IMR-90 (cell line): ENCODE measurements around the gene SLIT1. TPM values are rescaled to one million over a fixed set of nuclear protein-coding genes. Genes with fewer than 3 reads are reported as not detected.
A peak's percentile ranks its signal among the peaks of the same experiment; 100 is the strongest.

ENCODE experiments used
- ATAC-seq: fragments of 200-7000 bp; cut with Tn5 transposase; 2 replicates; pipeline ENCODE4 v1.9.1; 2020; ENCODE audit warnings: low read depth, mild to moderate bottlenecking, moderate library complexity
- BruUV-seq: library from RNA; stranded (reverse); fragments of 400-500 nt; replicated peaks from 2 replicates; lab custom pipeline; 2021; lab: Mats Ljungman, UMichigan
- CTCF ChIA-PET: fragments of 300-600 bp; formaldehyde crosslinking; extraction: SDS; loops from one replicate; lab custom pipeline; 2021; ENCODE audit warnings: antibody characterized with exemption; lab: Yijun Ruan, JAX
- POLR2A ChIA-PET: fragments of 300-600 bp; sonication (Branson Sonifier 250); formaldehyde crosslinking; loops from one replicate; lab custom pipeline; 2022; ENCODE audit warnings: antibody characterized with exemption; ENCODE audit not compliant: unreplicated experiment; lab: Charles Lee
- DNase-seq: peaks from one replicate; pipeline ENCODE4 v3.0.0; 2013
- H2AFZ ChIP-seq: replicated peaks from 2 replicates; pipeline ENCODE3; 2013; ENCODE audit warnings: low read length, mild to moderate bottlenecking; ENCODE audit not compliant: poor library complexity
- H2AK5ac ChIP-seq: 2 replicates; pipeline ENCODE4 v1.6.1; 2013; ENCODE audit warnings: low read depth, low read length, inconsistent platforms
- H2AK9ac ChIP-seq: replicated peaks from 2 replicates; pipeline ENCODE3; 2013; ENCODE audit warnings: mild to moderate bottlenecking, low read depth, low read length, moderate library complexity; ENCODE audit not compliant: poor library complexity
- H2BK120ac ChIP-seq: 2 replicates; pipeline ENCODE4 v1.6.1; 2013; ENCODE audit warnings: low read depth, low read length, inconsistent platforms
- H2BK15ac ChIP-seq: 3 replicates; pipeline ENCODE4 v1.6.1; 2013; ENCODE audit warnings: low read depth, low read length, inconsistent platforms
- H2BK20ac ChIP-seq: 2 replicates; pipeline ENCODE4 v1.6.1; 2013; ENCODE audit warnings: low read depth, mild to moderate bottlenecking, inconsistent platforms, low read length, moderate library complexity
- H2BK5ac ChIP-seq: 2 replicates; pipeline ENCODE4 v1.6.1; 2013; ENCODE audit warnings: mild to moderate bottlenecking, low read depth, low read length, inconsistent platforms; ENCODE audit not compliant: poor library complexity, severe bottlenecking
- H3K14ac ChIP-seq: replicated peaks from 2 replicates; pipeline ENCODE4 v1.6.1; 2013; ENCODE audit warnings: low read depth, low read length, inconsistent platforms
- H3K18ac ChIP-seq: 2 replicates; pipeline ENCODE4 v1.6.1; 2013; ENCODE audit warnings: low read depth, low read length, control low read depth
- H3K23ac ChIP-seq: 2 replicates; pipeline ENCODE4 v1.6.1; 2013; ENCODE audit warnings: low read depth, low read length, inconsistent platforms
- H3K27ac ChIP-seq: 2 replicates; pipeline ENCODE4 v1.5.1; 2013; ENCODE audit warnings: mild to moderate bottlenecking, control low read depth, low read length; ENCODE audit not compliant: insufficient read depth
- H3K27me3 ChIP-seq: 2 replicates; pipeline ENCODE4 v1.6.1; 2013; ENCODE audit warnings: low read length; ENCODE audit not compliant: control insufficient read depth, insufficient read depth
- H3K36me3 ChIP-seq: 2 replicates; pipeline ENCODE4 v1.6.1; 2013; ENCODE audit warnings: low read length, mixed read lengths; ENCODE audit not compliant: control insufficient read depth, insufficient read depth
- H3K4ac ChIP-seq: 2 replicates; pipeline ENCODE4 v1.6.1; 2013; ENCODE audit warnings: low read depth, low read length, inconsistent platforms
- H3K4me1 ChIP-seq: 2 replicates; pipeline ENCODE4 v1.6.1; 2013; ENCODE audit warnings: low read length, mixed read lengths; ENCODE audit not compliant: control insufficient read depth, insufficient read depth
- H3K4me2 ChIP-seq: 2 replicates; pipeline ENCODE4 v1.6.1; 2013; ENCODE audit warnings: low read depth, mild to moderate bottlenecking, control low read depth, low read length, moderate library complexity
- H3K4me3 ChIP-seq: 2 replicates; pipeline ENCODE4 v1.5.1; 2013; ENCODE audit warnings: low read depth, mild to moderate bottlenecking, control low read depth, low read length, moderate library complexity; ENCODE audit not compliant: insufficient read depth
- H3K56ac ChIP-seq: 2 replicates; pipeline ENCODE4 v1.6.1; 2013; ENCODE audit warnings: low read length, inconsistent platforms; ENCODE audit not compliant: insufficient read depth; ENCODE audit errors: extremely low read depth
- H3K79me1 ChIP-seq, 2 experiments: 2 replicates each; pipeline ENCODE4 v1.6.1; 2013; ENCODE audit warnings: low read length in 2 of 2, inconsistent platforms in 1 of 2, low read depth in 1 of 2
- H3K9ac ChIP-seq: 2 replicates; pipeline ENCODE4 v1.6.1; 2013; ENCODE audit warnings: low read depth, low read length, control low read depth
- H3K9me1 ChIP-seq: 2 replicates; pipeline ENCODE4 v1.6.1; 2013; ENCODE audit warnings: low read length, inconsistent platforms; ENCODE audit not compliant: insufficient read depth
- H3K9me3 ChIP-seq: 2 replicates; pipeline ENCODE4 v1.6.1; 2013; ENCODE audit warnings: low read length; ENCODE audit not compliant: control insufficient read depth, insufficient read depth
- H4K20me1 ChIP-seq: 2 replicates; pipeline ENCODE4 v1.6.1; 2013; ENCODE audit warnings: low read length, inconsistent platforms; ENCODE audit not compliant: insufficient read depth
- H4K5ac ChIP-seq: 2 replicates; pipeline ENCODE4 v1.6.1; 2013; ENCODE audit warnings: mild to moderate bottlenecking, low read depth, low read length, control low read depth
- H4K8ac ChIP-seq, 2 experiments: 2 replicates each; pipeline ENCODE4 v1.6.1; 2013; ENCODE audit warnings: low read depth in 2 of 2, low read length in 2 of 2, control low read depth in 1 of 2, inconsistent platforms in 1 of 2
- H4K91ac ChIP-seq: 2 replicates; pipeline ENCODE4 v1.6.1; 2013; ENCODE audit warnings: low read depth, low read length, inconsistent platforms; ENCODE audit not compliant: insufficient read depth
- BHLHE40 ChIP-seq: fragments of 150-350 bp; IDR thresholded peaks from 2 replicates; pipeline ENCODE4 v1.6.1; 2016; ENCODE audit warnings: mild to moderate bottlenecking, low read depth, low read length
- CEBPB ChIP-seq: IDR thresholded peaks from 2 replicates; pipeline ENCODE4 v1.6.1; 2012; ENCODE audit warnings: low read depth, low read length, improper control_type of control experiment
- CHD1 ChIP-seq: IDR thresholded peaks from 2 replicates; pipeline ENCODE4 v1.6.1; 2012; ENCODE audit warnings: low read depth, low read length, improper control_type of control experiment
- CTCF ChIP-seq: conservative IDR thresholded peaks from 2 replicates; pipeline ENCODE4 v1.5.1; 2012; ENCODE audit warnings: mild to moderate bottlenecking, low read depth, low read length, improper control_type of control experiment
- ELK1 ChIP-seq: fragments of 150-350 bp; IDR thresholded peaks from 2 replicates; pipeline ENCODE4 v1.6.1; 2016; ENCODE audit warnings: low read depth, mild to moderate bottlenecking, low read length, moderate library complexity, borderline replicate concordance
- FOS ChIP-seq: fragments of 150-350 bp; IDR thresholded peaks from 2 replicates; pipeline ENCODE4 v1.6.1; 2016; ENCODE audit warnings: low read depth, low read length
- MAFK ChIP-seq: IDR thresholded peaks from 2 replicates; pipeline ENCODE4 v1.6.1; 2012; ENCODE audit warnings: low read depth, low read length, improper control_type of control experiment
- MAZ ChIP-seq: IDR thresholded peaks from 2 replicates; pipeline ENCODE4 v1.6.1; 2012; ENCODE audit warnings: low read depth, mild to moderate bottlenecking, low read length, improper control_type of control experiment, moderate library complexity, borderline replicate concordance
- MXI1 ChIP-seq: IDR thresholded peaks from 2 replicates; pipeline ENCODE4 v1.6.1; 2012; ENCODE audit warnings: low read depth, mild to moderate bottlenecking, low read length, moderate library complexity, borderline replicate concordance
- NFE2L2 ChIP-seq: fragments of 150-350 bp; IDR thresholded peaks from 2 replicates; pipeline ENCODE4 v1.6.1; 2016; ENCODE audit warnings: low read depth, mild to moderate bottlenecking, low read length
- POLR2A ChIP-seq: IDR thresholded peaks from 2 replicates; pipeline ENCODE4 v1.6.1; 2012; ENCODE audit warnings: mild to moderate bottlenecking, low read depth, low read length
- RAD21 ChIP-seq: IDR thresholded peaks from 2 replicates; pipeline ENCODE4 v1.6.1; 2012; ENCODE audit warnings: low read length, improper control_type of control experiment
- RCOR1 ChIP-seq: IDR thresholded peaks from 2 replicates; pipeline ENCODE4 v1.6.1; 2012; ENCODE audit warnings: mild to moderate bottlenecking, low read length, improper control_type of control experiment; ENCODE audit not compliant: insufficient replicate concordance
- RFX5 ChIP-seq: IDR thresholded peaks from 2 replicates; pipeline ENCODE4 v1.8.0; 2012; ENCODE audit warnings: low read depth, mild to moderate bottlenecking, low read length, moderate library complexity
- SMC3 ChIP-seq: fragments of 150-350 bp; IDR thresholded peaks from 2 replicates; pipeline ENCODE4 v1.6.1; 2016; ENCODE audit warnings: low read depth, mild to moderate bottlenecking, antibody characterized with exemption, low read length, moderate library complexity
- USF2 ChIP-seq: fragments of 150-350 bp; IDR thresholded peaks from 2 replicates; pipeline ENCODE4 v1.6.1; 2017; ENCODE audit warnings: mild to moderate bottlenecking, antibody characterized with exemption, low read length, low read depth
- whole genome bisulfite sequencing, 2 experiments: methylation state at CpG; one replicate each; pipeline versions ENCODE4 v1.1.5 to v1.1.7; 2013; ENCODE audit warnings: missing lambda C conversion rate in 2 of 2; ENCODE audit not compliant: insufficient read length in 1 of 2; ENCODE audit errors: extremely low coverage in 2 of 2; 5-methylcytosine and 5-hydroxymethylcytosine counted together
- dilution Hi-C: fragments of 300-500 bp; cut with HindIII; formaldehyde crosslinking; loops from one replicate; pipeline ENCODE4 v1.14.3; 2018; ENCODE audit warnings: low sequenced_read_pairs; ENCODE audit not compliant: unreplicated experiment
- in situ Hi-C: fragments of 300-500 bp; cut with MboI; formaldehyde crosslinking; loops from 3 replicates; pipeline ENCODE4 v1.14.3; 2019; ENCODE audit warnings: low sequenced_read_pairs, inconsistent platforms, mixed read lengths
- intact Hi-C: fragments of 100-400 bp; cut with micrococcal nuclease; formaldehyde crosslinking; loops from 2 replicates; pipeline ENCODE4 v1.10.0; 2022
- polyA plus RNA-seq, 3 experiments: library from polyadenylated mRNA; depleted of rRNA; stranded (reverse); fragments of >200 nt; gene quantifications; 2 replicates each; pipeline ENCODE4 v1.2.3, GENCODE V29; 2012; ENCODE audit warnings: low replicate concordance in 1 of 3
- total RNA-seq: library from RNA; depleted of rRNA; stranded (reverse); fragments of >200 nt; gene quantifications from 2 replicates; pipeline ENCODE4 v1.2.3, GENCODE V29; 2012

SLIT1 gene
- total and polyA plus RNA-seq, 2 of the 4 experiments (the other 2 are of a cell fraction): under 0.01 TPM

- CTCF ChIA-PET: interaction anchor here (0.7 kb wide), 1 partner anchor 23 kb away, joined by 4 read pairs; no protein-coding TSS in a partner anchor
- H3K27me3 ChIP-seq: peaks cover 45% of the 10 kb centered on the region
These were observed 136.1 kb downstream of the SLIT1 start for GRCh38 chr10:97049670-97050069.

More at GRCh38 chr10:97049670-97050069, 136.1 kb downstream of the SLIT1 start:
- intact Hi-C loops (no loop called here), dilution Hi-C loops (no loop called here), in situ Hi-C loops (no loop called here)
- POLR2A ChIA-PET: no interaction called here
- Histone ChIP-seq H2BK5ac (no peak overlapping the region), H4K5ac (no peak overlapping the region), H2AK9ac (no peak overlapping the region), H2AFZ (peak overlapping the region; percentile 29), H3K4me2 (no peak overlapping the region), H3K4ac (no peak overlapping the region), H3K23ac (no peak overlapping the region), H3K9ac (no peak overlapping the region), H3K79me1 (no peaks in the 10 kb centered on the region), H3K4me3 (no peak overlapping the region), H3K27ac (no peak overlapping the region), H3K18ac (no peak overlapping the region), H4K91ac (no peak overlapping the region), H4K8ac (no peak overlapping the region), H3K56ac (no peak overlapping the region), H3K14ac (no peak overlapping the region), H2BK15ac (no peak overlapping the region), H2BK20ac (no peak overlapping the region), H3K9me3 (peaks cover 2% of the 10 kb centered on the region; the same call in 1 of the 2 replicates), H4K20me1 (no peaks in the 10 kb centered on the region; the same call in 1 of the 2 replicates), H2AK5ac (no peak overlapping the region), H3K9me1 (no peaks in the 10 kb centered on the region), H3K4me1 (no peaks in the 10 kb centered on the region), H3K36me3 (no peaks in the 10 kb centered on the region), H2BK120ac (no peak overlapping the region)
- no peak for DNase-seq
- 60% methylated on average over 1 of the region's 7 CpGs; no CpG with 5 or more reads in 1 of the 2 experiments for WGBS, 2 experiments
- no peak for ATAC-seq
- no TSS peak for BruUV-seq
- TF ChIP-seq MAFK (no peak), ELK1 (no peak), RAD21 (no peak), CHD1 (no peak), MAZ (no peak), POLR2A (no peak), CTCF (no peak), RFX5 (no peak), MXI1 (no peak), FOS (no peak), USF2 (no peak), CEBPB (no peak), RCOR1 (no peak), NFE2L2 (no peak), SMC3 (no peak), BHLHE40 (no peak)
